ENCODE results near the gene PCDHA3.

GRCh38 chr5:140767444-140767843 is 33.4 kb upstream of the PCDHA3 start:
- TF ChIP-seq POLR2A (IDR thresholded peaks at IDR 0.05): no peak
- TF ChIP-seq CTCF (IDR thresholded peaks at IDR 0.05): no peak
